ENCODE data around the gene AMOTL2.
A peak's percentile ranks its signal among the peaks of the same experiment; 100 is the strongest.

AMOTL2 gene

DNA sequence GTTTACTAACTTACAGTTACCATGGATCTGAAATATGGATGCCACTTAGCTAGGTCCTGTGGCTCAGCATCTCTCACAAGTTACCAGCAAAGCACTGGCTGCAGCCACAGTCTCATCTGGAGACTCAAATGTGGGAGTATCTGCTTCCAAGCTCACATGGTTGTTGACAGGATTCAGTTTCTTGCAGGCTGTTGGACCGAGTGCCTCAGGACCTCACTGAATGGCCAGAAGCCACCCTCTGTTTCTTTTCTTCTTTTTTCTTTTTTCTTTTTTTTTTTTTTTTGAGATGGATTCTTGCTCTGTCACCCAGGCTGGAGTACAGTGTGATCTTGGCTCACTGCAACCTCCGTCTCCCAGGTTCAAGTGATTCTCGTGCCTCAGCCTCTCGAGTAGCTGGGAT, 20.1 kb upstream of the AMOTL2 start:
- Histone ChIP-seq H3K4me1 (ENCODE audit: insufficient read depth, poor library complexity, severe bottlenecking) (no peaks in the 10 kb centered on the region), H3K9me3 (ENCODE audit: severe bottlenecking) (no peaks in the 10 kb centered on the region), H3K27ac (ENCODE audit: poor library complexity, severe bottlenecking) (no peak overlapping the region), H3K4me3 (ENCODE audit: severe bottlenecking) (no peak overlapping the region), H3K36me3 (ENCODE audit: low read depth) (no peaks in the 10 kb centered on the region), H3K27me3 (ENCODE audit: insufficient read depth, poor library complexity, severe bottlenecking) (no peaks in the 10 kb centered on the region)
- TF ChIP-seq, protein P1, sequence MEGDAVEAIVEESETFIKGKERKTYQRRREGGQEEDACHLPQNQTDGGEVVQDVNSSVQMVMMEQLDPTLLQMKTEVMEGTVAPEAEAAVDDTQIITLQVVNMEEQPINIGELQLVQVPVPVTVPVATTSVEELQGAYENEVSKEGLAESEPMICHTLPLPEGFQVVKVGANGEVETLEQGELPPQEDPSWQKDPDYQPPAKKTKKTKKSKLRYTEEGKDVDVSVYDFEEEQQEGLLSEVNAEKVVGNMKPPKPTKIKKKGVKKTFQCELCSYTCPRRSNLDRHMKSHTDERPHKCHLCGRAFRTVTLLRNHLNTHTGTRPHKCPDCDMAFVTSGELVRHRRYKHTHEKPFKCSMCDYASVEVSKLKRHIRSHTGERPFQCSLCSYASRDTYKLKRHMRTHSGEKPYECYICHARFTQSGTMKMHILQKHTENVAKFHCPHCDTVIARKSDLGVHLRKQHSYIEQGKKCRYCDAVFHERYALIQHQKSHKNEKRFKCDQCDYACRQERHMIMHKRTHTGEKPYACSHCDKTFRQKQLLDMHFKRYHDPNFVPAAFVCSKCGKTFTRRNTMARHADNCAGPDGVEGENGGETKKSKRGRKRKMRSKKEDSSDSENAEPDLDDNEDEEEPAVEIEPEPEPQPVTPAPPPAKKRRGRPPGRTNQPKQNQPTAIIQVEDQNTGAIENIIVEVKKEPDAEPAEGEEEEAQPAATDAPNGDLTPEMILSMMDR (IDR thresholded peaks at IDR 0.05; ENCODE audit: poor library complexity, severe bottlenecking): no peak
- ATAC-seq (ENCODE audit: low read depth) (no peak), DNase-seq (ENCODE audit: low spot score) (no peak)

DNA sequence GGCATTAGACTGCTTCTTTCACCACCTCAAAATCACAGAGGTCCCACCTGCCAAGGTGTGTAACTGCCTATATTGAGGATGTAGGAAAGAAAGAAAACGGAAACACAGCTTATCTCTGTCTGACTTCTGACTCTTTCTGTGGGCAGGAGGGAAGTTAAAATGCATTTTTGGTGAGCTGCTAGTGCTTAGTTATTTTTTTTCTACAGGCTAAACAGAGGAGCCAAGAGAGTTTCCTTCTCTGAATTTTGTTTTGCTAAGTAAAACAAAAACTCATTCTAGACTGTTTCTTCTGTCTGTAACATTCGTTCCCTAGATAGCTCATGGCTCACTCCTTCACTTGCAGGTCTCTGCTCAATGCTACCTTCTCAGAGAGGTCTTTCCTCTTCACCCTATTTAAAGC, 18.8 kb upstream of the AMOTL2 start:
- H3K36me3 ChIP-seq (ENCODE audit: low read depth): no peaks in the 10 kb centered on the region
- DNase-seq (ENCODE audit: low spot score) (no peak), ATAC-seq (ENCODE audit: low read depth) (no peak)
- TF ChIP-seq, protein P1 (IDR thresholded peaks at IDR 0.05; ENCODE audit: poor library complexity, severe bottlenecking): no peak
- H3K27me3 ChIP-seq (ENCODE audit: insufficient read depth, poor library complexity, severe bottlenecking): no peaks in the 10 kb centered on the region
- H3K4me3 ChIP-seq (ENCODE audit: severe bottlenecking): no peak overlapping the region
- no peaks in the 10 kb centered on the region for H3K9me3 ChIP-seq (ENCODE audit: severe bottlenecking)
- no peak overlapping the region for H3K27ac ChIP-seq (ENCODE audit: poor library complexity, severe bottlenecking)
- H3K4me1 ChIP-seq (ENCODE audit: insufficient read depth, poor library complexity, severe bottlenecking): no peaks in the 10 kb centered on the region

DNA sequence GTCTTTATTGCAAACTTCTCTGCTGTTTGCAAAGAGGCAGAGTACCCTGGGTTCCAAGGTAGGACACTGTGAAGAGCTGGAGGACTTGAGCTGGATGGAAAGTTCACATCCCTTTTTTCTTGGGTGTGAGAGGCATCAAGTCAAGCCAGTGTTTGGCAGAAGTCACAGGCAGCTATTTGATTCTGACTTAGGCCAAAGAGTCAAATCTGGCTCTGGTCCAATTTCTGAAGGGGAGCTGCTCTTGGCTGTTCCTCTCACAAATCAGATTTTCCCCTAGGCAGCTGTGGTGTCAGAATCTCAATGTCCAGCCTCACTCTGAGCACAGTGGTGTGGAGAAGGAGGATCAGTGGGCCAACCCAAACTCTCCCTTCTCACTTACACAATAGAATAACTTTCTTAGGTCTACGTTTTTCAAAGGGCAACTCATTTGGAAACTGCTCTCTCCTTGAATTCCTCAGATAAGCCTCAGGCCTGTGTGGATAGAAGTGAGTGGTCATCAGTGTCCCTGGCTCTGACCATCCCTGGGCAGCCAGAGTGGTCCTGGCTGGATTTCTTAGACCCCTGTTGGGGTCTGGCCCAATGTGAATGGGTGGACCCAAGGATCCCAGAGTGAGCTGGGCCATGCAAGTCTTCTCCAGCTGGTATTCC, 18.2 kb upstream of the AMOTL2 start:
- TF ChIP-seq, protein P1 (IDR thresholded peaks at IDR 0.05; ENCODE audit: poor library complexity, severe bottlenecking): no peak
- no peak overlapping the region for H3K27ac ChIP-seq (ENCODE audit: poor library complexity, severe bottlenecking)
- DNase-seq (ENCODE audit: low spot score): no peak
- no peak overlapping the region for H3K4me3 ChIP-seq (ENCODE audit: severe bottlenecking)
- H3K36me3 ChIP-seq (ENCODE audit: low read depth): no peaks in the 10 kb centered on the region
- H3K27me3 ChIP-seq (ENCODE audit: insufficient read depth, poor library complexity, severe bottlenecking): no peaks in the 10 kb centered on the region
- no peaks in the 10 kb centered on the region for H3K9me3 ChIP-seq (ENCODE audit: severe bottlenecking)
- no peak for ATAC-seq (ENCODE audit: low read depth)
- H3K4me1 ChIP-seq (ENCODE audit: insufficient read depth, poor library complexity, severe bottlenecking): no peaks in the 10 kb centered on the region

DNA sequence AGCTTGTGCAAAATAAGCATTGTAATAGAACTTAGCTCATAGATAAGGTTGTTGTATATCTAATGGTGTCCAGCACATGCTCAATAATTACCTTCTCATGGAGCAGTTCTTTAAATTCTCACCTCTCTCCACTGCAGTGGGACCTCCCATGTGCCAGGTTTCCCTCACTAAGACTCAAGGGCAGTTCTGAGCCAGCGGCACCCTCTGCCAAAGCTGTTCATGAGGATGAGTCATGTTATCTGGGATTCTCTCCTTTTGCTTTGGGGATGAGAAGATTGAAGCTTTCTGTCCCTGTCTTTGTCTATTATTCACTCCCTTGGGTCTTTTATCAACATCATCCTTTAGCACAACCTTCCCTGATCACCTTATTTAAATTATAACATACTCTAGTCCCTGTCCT, 15.6 kb upstream of the AMOTL2 start:
- DNase-seq (ENCODE audit: low spot score): no peak
- Histone ChIP-seq H3K4me3 (ENCODE audit: severe bottlenecking) (no peak overlapping the region), H3K27me3 (ENCODE audit: insufficient read depth, poor library complexity, severe bottlenecking) (no peaks in the 10 kb centered on the region), H3K27ac (ENCODE audit: poor library complexity, severe bottlenecking) (no peak overlapping the region), H3K4me1 (ENCODE audit: insufficient read depth, poor library complexity, severe bottlenecking) (no peaks in the 10 kb centered on the region), H3K36me3 (ENCODE audit: low read depth) (no peaks in the 10 kb centered on the region), H3K9me3 (ENCODE audit: severe bottlenecking) (no peaks in the 10 kb centered on the region)
- ATAC-seq (ENCODE audit: low read depth): no peak
- TF ChIP-seq, protein P1 (IDR thresholded peaks at IDR 0.05; ENCODE audit: poor library complexity, severe bottlenecking): no peak

DNA sequence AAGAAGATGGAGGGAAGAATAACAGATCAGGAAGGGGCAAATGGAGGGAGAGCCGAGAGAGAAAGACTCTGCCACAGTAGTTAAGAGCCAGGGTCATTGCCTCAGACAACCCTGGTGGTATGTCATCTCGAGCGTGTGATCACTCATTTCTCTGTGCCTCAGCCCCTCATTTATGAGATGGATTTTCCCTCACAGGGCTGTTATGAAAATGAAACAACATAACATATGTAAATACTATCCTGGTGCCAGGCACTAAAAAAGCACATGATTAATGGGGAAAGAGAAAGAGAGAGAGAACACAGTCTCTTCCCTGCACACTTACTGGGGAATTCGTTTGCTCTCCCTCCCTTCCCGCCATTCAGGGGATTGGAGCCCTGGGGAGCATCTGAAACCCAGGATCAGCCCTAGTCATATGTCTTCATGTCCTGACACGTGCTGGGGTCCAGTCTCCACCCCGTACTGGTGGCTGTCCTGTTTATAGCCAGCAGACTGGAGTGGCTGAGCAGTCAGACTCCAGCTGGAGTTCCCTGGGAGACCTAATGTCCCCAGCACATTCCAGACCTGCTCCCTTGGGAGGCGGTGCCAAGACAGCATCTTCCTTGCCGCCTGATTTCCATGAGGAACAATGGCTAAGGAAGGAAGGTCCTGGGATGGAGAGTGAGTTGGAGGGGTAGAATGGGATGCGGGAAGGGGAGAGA, 14.7 kb upstream of the AMOTL2 start:
- TF ChIP-seq, protein P1 (IDR thresholded peaks at IDR 0.05; ENCODE audit: poor library complexity, severe bottlenecking): no peak
- no peaks in the 10 kb centered on the region for H3K4me1 ChIP-seq (ENCODE audit: insufficient read depth, poor library complexity, severe bottlenecking)
- DNase-seq (ENCODE audit: low spot score) (no peak), ATAC-seq (ENCODE audit: low read depth) (0 out of 3 replicates have a peak, but pooled peaks have one; percentile 12)
- no peaks in the 10 kb centered on the region for H3K9me3 ChIP-seq (ENCODE audit: severe bottlenecking)
- no peaks in the 10 kb centered on the region for H3K36me3 ChIP-seq (ENCODE audit: low read depth)
- no peak overlapping the region for H3K27ac ChIP-seq (ENCODE audit: poor library complexity, severe bottlenecking)
- no peak overlapping the region for H3K4me3 ChIP-seq (ENCODE audit: severe bottlenecking)
- no peaks in the 10 kb centered on the region for H3K27me3 ChIP-seq (ENCODE audit: insufficient read depth, poor library complexity, severe bottlenecking)
